Mesenchymal stem cell (in vitro differentiated cells and primary cell): ENCODE results near the gene SV2B.

ENCODE experiments used
- DNase-seq: peaks from one replicate; pipeline ENCODE4 v3.0.0-alpha.2; 2013
- H2AFZ ChIP-seq: one replicate; pipeline ENCODE4 v1.6.1; 2013; ENCODE audit warnings: low read depth, mild to moderate bottlenecking, control low read depth, inconsistent platforms, low read length, moderate library complexity
- H2AK5ac ChIP-seq: 2 replicates; pipeline ENCODE4 v1.6.1; 2013; ENCODE audit warnings: low read length, moderate library complexity, mild to moderate bottlenecking, inconsistent platforms; ENCODE audit not compliant: severe bottlenecking
- H2BK120ac ChIP-seq: one replicate; pipeline ENCODE4 v1.6.1; 2013; ENCODE audit warnings: low read depth, mild to moderate bottlenecking, inconsistent platforms, low read length, moderate library complexity
- H2BK12ac ChIP-seq, 2 experiments: one replicate each; pipeline ENCODE4 v1.6.1; 2013; ENCODE audit warnings: inconsistent platforms in 2 of 2, low read length in 2 of 2, mild to moderate bottlenecking in 2 of 2, moderate library complexity in 2 of 2, control low read depth in 1 of 2
- H2BK15ac ChIP-seq: one replicate; pipeline ENCODE4 v1.6.1; 2013; ENCODE audit warnings: mild to moderate bottlenecking, low read depth, inconsistent platforms; ENCODE audit not compliant: poor library complexity, severe bottlenecking
- H2BK5ac ChIP-seq: 2 replicates; pipeline ENCODE4 v1.6.1; 2013; ENCODE audit warnings: low read depth, mild to moderate bottlenecking, low read length, control low read depth, inconsistent platforms; ENCODE audit not compliant: poor library complexity, severe bottlenecking
- H3K14ac ChIP-seq, 2 experiments: one replicate each; pipeline ENCODE4 v1.6.1; 2013; ENCODE audit warnings: inconsistent platforms in 2 of 2, low read length in 2 of 2, control low read depth in 1 of 2, mild to moderate bottlenecking in 1 of 2, moderate library complexity in 1 of 2
- H3K18ac ChIP-seq, 2 experiments: one replicate each; pipeline ENCODE4 v1.6.1; 2013; ENCODE audit warnings: inconsistent platforms in 2 of 2, low read length in 2 of 2, control low read depth in 1 of 2, low read depth in 1 of 2, mild to moderate bottlenecking in 1 of 2
- H3K23ac ChIP-seq, 2 experiments: one replicate each; pipeline ENCODE4 v1.6.1; 2013; ENCODE audit warnings: inconsistent platforms in 2 of 2, low read length in 2 of 2, mild to moderate bottlenecking in 2 of 2, moderate library complexity in 2 of 2, control low read depth in 1 of 2
- H3K27ac ChIP-seq: 2 replicates; pipeline ENCODE4 v1.5.1; 2013; ENCODE audit warnings: mild to moderate bottlenecking, moderate library complexity, low read length, control low read depth, inconsistent platforms; ENCODE audit not compliant: poor library complexity, severe bottlenecking
- H3K27me3 ChIP-seq, 2 experiments: 2 replicates each; pipeline versions ENCODE4 v1.6.1 to v1.7.0; 2013; ENCODE audit warnings: low read length in 2 of 2, mild to moderate bottlenecking in 2 of 2, moderate library complexity in 2 of 2, control low read depth in 1 of 2, inconsistent platforms in 1 of 2; ENCODE audit not compliant: control insufficient read depth in 1 of 2, insufficient read depth in 1 of 2
- H3K36me3 ChIP-seq, 2 experiments: 2 replicates each; pipeline versions ENCODE4 v1.6.1 to v1.7.0; 2013; ENCODE audit warnings: low read length in 2 of 2, control low read depth in 1 of 2, inconsistent platforms in 1 of 2, low read depth in 1 of 2, mild to moderate bottlenecking in 1 of 2; ENCODE audit not compliant: insufficient read depth in 2 of 2, control insufficient read depth in 1 of 2
- H3K4ac ChIP-seq, 2 experiments: one replicate each; pipeline ENCODE4 v1.6.1; 2013; ENCODE audit warnings: inconsistent platforms in 2 of 2, low read length in 2 of 2, mild to moderate bottlenecking in 2 of 2, moderate library complexity in 2 of 2, control low read depth in 1 of 2, low read depth in 1 of 2
- H3K4me1 ChIP-seq: 2 replicates; pipeline ENCODE4 v1.6.1; 2013; ENCODE audit warnings: low read depth, low read length, control low read depth; ENCODE audit not compliant: control insufficient read depth, insufficient read depth
- H3K4me2 ChIP-seq: 2 replicates; pipeline ENCODE4 v1.6.1; 2013; ENCODE audit warnings: low read length, mild to moderate bottlenecking, inconsistent platforms; ENCODE audit not compliant: poor library complexity, severe bottlenecking
- H3K4me3 ChIP-seq, 2 experiments: 2 replicates each; pipeline versions ENCODE4 v1.5.1 to v1.7.0; 2013; ENCODE audit warnings: low read length in 2 of 2, mild to moderate bottlenecking in 2 of 2, control low read depth in 1 of 2, low read depth in 1 of 2; ENCODE audit not compliant: insufficient read depth in 1 of 2
- H3K79me1 ChIP-seq: replicated peaks from 2 replicates; pipeline ENCODE4 v1.6.1; 2013; ENCODE audit warnings: mild to moderate bottlenecking, control low read depth, low read length, inconsistent platforms; ENCODE audit not compliant: poor library complexity, severe bottlenecking
- H3K9ac ChIP-seq: 2 replicates; pipeline ENCODE4 v1.7.0; 2013; ENCODE audit warnings: mild to moderate bottlenecking, low read length, moderate library complexity
- H3K9me3 ChIP-seq: 2 replicates; pipeline ENCODE4 v1.7.0; 2013; ENCODE audit warnings: mild to moderate bottlenecking, low read length; ENCODE audit not compliant: control insufficient read depth
- H4K8ac ChIP-seq: one replicate; pipeline ENCODE4 v1.6.1; 2013; ENCODE audit warnings: inconsistent platforms, mild to moderate bottlenecking, low read length, moderate library complexity
- H4K91ac ChIP-seq: one replicate; pipeline ENCODE4 v1.6.1; 2013; ENCODE audit warnings: mild to moderate bottlenecking, low read length, inconsistent platforms
- WGBS: methylation state at CpG from one replicate; pipeline ENCODE4 v1.1.7; 2013; ENCODE audit warnings: mixed read lengths; 5-methylcytosine and 5-hydroxymethylcytosine counted together

Gene SV2B

DNA sequence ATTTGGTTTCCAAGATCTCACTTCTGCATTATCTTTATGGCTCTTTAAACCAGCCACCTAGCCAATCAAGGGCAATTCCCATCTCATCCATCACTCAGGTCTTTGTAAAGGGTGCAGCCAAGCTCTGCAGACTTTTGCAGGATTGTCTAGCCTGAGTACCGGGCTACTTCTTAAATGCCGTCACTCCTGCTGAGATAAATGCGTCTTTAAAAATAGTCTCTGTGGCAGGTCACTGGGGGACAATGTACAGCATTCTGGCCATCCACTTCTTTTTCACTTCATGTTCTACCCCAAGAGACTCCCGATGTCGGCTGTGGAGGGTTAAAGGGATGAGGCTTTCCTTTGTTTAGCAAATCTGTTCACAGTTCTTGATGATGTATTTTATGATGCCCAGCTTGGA is 194.7 kb downstream of the SV2B start:
- no peak overlapping the region for H2BK15ac ChIP-seq
- no peak overlapping the region for H4K8ac ChIP-seq
- no peak overlapping the region for H3K9ac ChIP-seq
- no peak for DNase-seq
- WGBS: 73% methylated on average over 5 of the region's 5 CpGs
- H3K4ac ChIP-seq: no peak overlapping the region
- H3K36me3 ChIP-seq: no peaks in the 10 kb centered on the region
- no peak overlapping the region for H3K27ac ChIP-seq
- peaks cover 0 to 27% of the 10 kb centered on the region in 2 experiments for H3K27me3 ChIP-seq
- no peaks in the 10 kb centered on the region for H3K9me3 ChIP-seq
- no peak overlapping the region for H2AK5ac ChIP-seq
- no peak overlapping the region for H2BK5ac ChIP-seq
- H3K14ac ChIP-seq: no peak overlapping the region
- H3K4me3 ChIP-seq: no peak overlapping the region
- H3K79me1 ChIP-seq: no peaks in the 10 kb centered on the region
- H3K4me2 ChIP-seq: no peak overlapping the region
- no peak overlapping the region for H3K23ac ChIP-seq
- H2BK120ac ChIP-seq: no peak overlapping the region
- H2BK12ac ChIP-seq: no peak overlapping the region
- H2AFZ ChIP-seq: no peak overlapping the region
- H4K91ac ChIP-seq: no peak overlapping the region
- no peak overlapping the region for H3K18ac ChIP-seq
- no peaks in the 10 kb centered on the region for H3K4me1 ChIP-seq

DNA sequence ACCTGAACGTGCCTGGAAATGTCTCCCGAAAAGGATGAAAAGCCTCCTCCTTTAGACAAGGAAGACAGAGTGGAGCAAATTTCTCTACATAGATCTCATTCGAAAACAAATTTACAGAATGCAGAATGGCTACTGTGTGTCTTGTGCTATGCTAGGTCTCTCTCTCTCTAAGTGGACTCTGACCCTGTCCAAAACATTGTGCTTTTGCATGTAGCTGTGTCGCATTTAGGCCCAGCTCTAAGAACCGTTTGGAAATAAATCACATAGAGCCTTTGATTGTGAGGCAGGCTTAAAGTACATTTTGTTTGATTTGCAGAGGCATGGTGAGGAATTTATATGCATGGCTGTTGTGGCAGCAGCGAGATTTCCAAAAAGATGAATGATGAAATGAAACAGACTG is 198.0 kb downstream of the SV2B start:
- no peak overlapping the region for H2AFZ ChIP-seq
- H3K36me3 ChIP-seq: no peaks in the 10 kb centered on the region
- H2BK12ac ChIP-seq: no peak overlapping the region
- H4K8ac ChIP-seq: no peak overlapping the region
- H3K27me3 ChIP-seq: peaks cover 0 to 37% of the 10 kb centered on the region in 2 experiments
- no peak overlapping the region for H3K18ac ChIP-seq
- H3K9me3 ChIP-seq: no peaks in the 10 kb centered on the region
- no peak overlapping the region for H3K14ac ChIP-seq
- 83% methylated on average over 6 of the region's 6 CpGs for WGBS
- H3K27ac ChIP-seq: no peak overlapping the region
- no peak overlapping the region for H4K91ac ChIP-seq
- H3K9ac ChIP-seq: no peak overlapping the region
- no peak overlapping the region for H3K4ac ChIP-seq
- H3K4me2 ChIP-seq: no peak overlapping the region
- H2BK120ac ChIP-seq: no peak overlapping the region
- no peak overlapping the region for H2BK5ac ChIP-seq
- no peak overlapping the region for H2BK15ac ChIP-seq
- H3K79me1 ChIP-seq: no peaks in the 10 kb centered on the region
- no peak overlapping the region for H2AK5ac ChIP-seq
- H3K23ac ChIP-seq: no peak overlapping the region
- no peaks in the 10 kb centered on the region for H3K4me1 ChIP-seq
- no peak for DNase-seq
- H3K4me3 ChIP-seq: no peak overlapping the region

DNA sequence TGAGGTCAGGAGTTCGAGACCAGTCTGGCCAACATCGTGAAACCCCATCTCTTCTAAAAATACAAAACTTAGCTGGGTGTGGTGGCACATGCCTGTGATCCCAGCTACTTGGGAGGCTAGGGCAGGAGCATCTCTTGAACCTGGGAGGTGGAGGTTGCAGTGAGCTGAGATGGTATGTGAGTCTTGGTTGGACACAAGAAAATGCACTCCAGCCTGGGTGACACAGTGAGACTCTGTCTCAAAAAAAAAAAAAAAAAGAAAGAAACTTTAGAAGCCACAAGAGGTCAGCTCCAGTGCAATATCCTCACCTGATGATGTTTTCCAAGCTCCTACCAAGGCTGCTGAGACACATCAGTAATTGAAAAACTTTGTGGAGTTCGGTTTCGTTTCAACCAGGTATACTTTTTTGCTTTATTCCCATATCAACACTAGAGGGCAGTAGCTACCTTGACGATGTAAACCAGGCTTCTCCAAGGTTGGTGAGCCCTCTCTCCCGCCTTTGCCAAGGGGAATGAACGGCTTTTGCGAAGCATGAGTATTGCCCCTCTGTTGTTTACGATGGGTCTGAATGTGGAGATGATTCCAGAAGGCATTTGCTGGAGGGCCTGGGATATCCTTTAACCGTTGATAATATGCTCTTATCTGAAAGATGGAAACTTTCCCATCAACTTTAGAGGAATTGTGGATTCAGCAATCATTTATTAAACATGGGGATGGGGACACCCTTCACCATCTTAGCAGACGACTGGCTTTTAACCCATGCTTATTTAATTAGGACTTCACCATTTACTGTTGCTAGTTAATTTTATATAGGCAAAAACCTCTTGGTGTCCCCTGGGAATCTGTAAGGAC is 202.8 kb downstream of the SV2B start:
- peak; percentile 21 for DNase-seq
- Histone ChIP-seq H2AK5ac (no peak overlapping the region), H2BK5ac (no peak overlapping the region), H3K36me3 (no peaks in the 10 kb centered on the region), H3K23ac (no peak overlapping the region), H3K18ac (no peak overlapping the region), H3K14ac (no peak overlapping the region), H3K79me1 (no peaks in the 10 kb centered on the region), H3K4me2 (no peak overlapping the region), H3K4me3 (no peak overlapping the region), H3K4ac (no peak overlapping the region), H2AFZ (no peak overlapping the region), H2BK15ac (no peak overlapping the region), H3K9ac (peak overlapping the region; percentile 34), H2BK120ac (no peak overlapping the region), H3K27ac (no peak overlapping the region), H4K91ac (no peak overlapping the region), H2BK12ac (no peak overlapping the region), H4K8ac (no peak overlapping the region), H3K27me3 (peaks cover 12 to 61% of the 10 kb centered on the region in 2 experiments), H3K9me3 (no peaks in the 10 kb centered on the region), H3K4me1 (no peaks in the 10 kb centered on the region)
- 21% methylated on average over 7 of the region's 11 CpGs for WGBS

DNA sequence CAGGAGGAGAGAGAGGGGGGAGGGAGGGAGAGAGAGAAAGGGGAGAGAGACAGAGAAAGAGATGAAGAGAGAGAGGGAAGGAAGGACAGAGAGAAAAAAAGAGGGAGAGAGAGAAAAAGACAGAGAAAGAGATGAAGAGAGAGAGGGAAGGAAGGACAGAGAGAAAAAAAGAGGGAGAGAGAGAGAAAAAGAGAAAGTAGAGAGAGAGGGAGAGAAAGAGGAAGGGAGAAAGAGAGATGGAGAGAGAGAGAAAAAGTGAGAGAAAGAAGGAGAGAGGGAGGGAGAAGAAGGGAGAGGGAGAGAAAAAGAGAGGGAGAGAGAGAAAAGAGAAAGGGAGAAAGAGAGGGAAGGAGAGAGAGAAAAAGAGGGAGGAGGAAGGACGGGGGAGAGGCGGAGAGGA is 204.2 kb downstream of the SV2B start:
- Histone ChIP-seq H3K4me3 (no peak overlapping the region), H4K91ac (no peak overlapping the region), H3K4me1 (no peaks in the 10 kb centered on the region), H3K4ac (no peak overlapping the region), H3K9ac (no peak overlapping the region), H2BK120ac (no peak overlapping the region), H3K27me3 (peaks cover 12 to 69% of the 10 kb centered on the region in 2 experiments), H2BK15ac (no peak overlapping the region), H3K79me1 (no peaks in the 10 kb centered on the region), H3K14ac (no peak overlapping the region), H3K4me2 (no peak overlapping the region), H3K23ac (no peak overlapping the region), H3K18ac (no peak overlapping the region), H4K8ac (no peak overlapping the region), H3K9me3 (no peaks in the 10 kb centered on the region), H2BK5ac (no peak overlapping the region), H3K27ac (no peak overlapping the region), H2AK5ac (no peak overlapping the region), H2AFZ (no peak overlapping the region), H2BK12ac (no peak overlapping the region), H3K36me3 (no peaks in the 10 kb centered on the region)
- WGBS: 89% methylated on average over 2 of the region's 2 CpGs
- DNase-seq: no peak
